Measurements from ENCODE around the gene RIPOR3. TPM values are rescaled to one million over a fixed set of nuclear protein-coding genes. Genes with fewer than 3 reads are reported as not detected.
"Not testable (repeated sequence)": the region's sequence is repeated elsewhere in the genome, so short reads cannot be mapped to it uniquely, and the experiment has no call there.

Gene RIPOR3
- total RNA-seq, 2 experiments from 2014 or later = not detected

GRCh38 chr20:50632236-50632635 is 59.1 kb downstream of the RIPOR3 start:
- Mint-ChIP-seq H3K9me3 (ENCODE audit: low read depth) (no peaks in the 10 kb centered on the region), H3K27ac (no peak overlapping the region), H3K36me3 (ENCODE audit: low read depth) (no peaks in the 10 kb centered on the region), H3K4me1 (no peaks in the 10 kb centered on the region), H3K4me3 (no peak overlapping the region), H3K27me3 (peaks cover 3% of the 10 kb centered on the region)
- DNase-seq (no peak), ATAC-seq (no peak)
- intact Hi-C loops (cut with DNase I, micrococcal nuclease) = no loop called here
- CTCF ChIA-PET = interaction anchor here (0.7 to 5.0 kb wide), 6 partner anchors 9 to 512 kb away, joined by 3 to 27 read pairs (median 4); no protein-coding TSS in a partner anchor
- POLR2A ChIA-PET = no interaction called here

GRCh38 chr20:50630578-50631263 is 60.6 kb downstream of the RIPOR3 start:
- ChIA-PET CTCF (no interaction called here), POLR2A (no interaction called here)
- ATAC-seq (no peak), DNase-seq (no peak)
- H3K27me3 Mint-ChIP-seq = peaks cover 2% of the 10 kb centered on the region
- no peak overlapping the region for H3K4me3 Mint-ChIP-seq
- no peaks in the 10 kb centered on the region for H3K9me3 Mint-ChIP-seq (ENCODE audit: low read depth)
- no peaks in the 10 kb centered on the region for H3K4me1 Mint-ChIP-seq
- intact Hi-C loops (cut with DNase I, micrococcal nuclease) = no loop called here
- H3K36me3 Mint-ChIP-seq (ENCODE audit: low read depth) = no peaks in the 10 kb centered on the region
- no peak overlapping the region for H3K27ac Mint-ChIP-seq

GRCh38 chr20:50629670-50630045 is 61.7 kb downstream of the RIPOR3 start:
- ChIA-PET POLR2A (no interaction called here), CTCF (no interaction called here)
- Mint-ChIP-seq H3K27me3 (no peaks in the 10 kb centered on the region), H3K36me3 (ENCODE audit: low read depth) (no peaks in the 10 kb centered on the region), H3K9me3 (ENCODE audit: low read depth) (no peaks in the 10 kb centered on the region), H3K4me3 (no peak overlapping the region), H3K27ac (no peak overlapping the region), H3K4me1 (no peaks in the 10 kb centered on the region)
- no peak for DNase-seq
- no peak for ATAC-seq
- intact Hi-C loops (cut with DNase I, micrococcal nuclease) = no loop called here

DNA sequence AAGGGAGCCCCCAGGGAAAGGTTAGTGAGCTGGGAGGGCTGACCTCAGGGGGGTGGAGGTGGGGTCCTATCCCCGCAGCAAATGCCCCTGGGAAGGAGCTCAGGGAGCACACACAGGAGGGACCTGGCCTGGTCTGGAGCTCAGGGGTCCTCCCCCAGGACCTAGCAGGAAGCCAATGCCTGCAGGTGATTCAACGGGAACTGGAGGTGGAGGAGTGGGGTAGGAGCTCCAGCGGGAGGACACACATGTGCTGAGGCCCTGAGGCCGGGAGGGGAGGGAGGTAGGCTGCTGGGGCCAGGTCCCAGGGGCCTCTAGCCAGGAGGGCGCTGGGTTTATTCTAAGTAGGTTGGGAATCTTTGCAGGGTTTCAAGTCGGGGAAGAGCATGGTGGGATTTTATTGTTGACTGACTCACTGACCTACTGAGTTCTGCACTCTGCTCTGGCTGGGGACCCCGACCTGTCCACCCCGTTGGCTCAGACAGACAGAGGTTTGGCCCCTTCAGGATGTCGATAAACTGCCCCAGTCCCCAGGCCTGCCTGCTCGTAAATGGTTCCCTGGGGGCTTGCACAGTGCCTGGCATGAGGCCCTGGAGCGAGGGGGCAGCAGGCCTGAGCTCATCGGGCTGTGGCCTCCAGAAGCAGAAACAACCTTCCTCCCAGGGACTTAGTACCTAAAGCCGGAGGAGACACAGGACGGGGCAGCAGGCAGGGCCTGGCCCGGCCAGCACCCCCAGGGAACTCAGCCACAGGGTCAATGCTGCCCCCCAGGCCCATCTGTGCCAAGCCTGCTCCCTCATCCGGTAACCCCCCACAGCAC is 62.3 kb downstream of the RIPOR3 start:
- no peak for ATAC-seq
- no peaks in the 10 kb centered on the region for H3K4me1 Mint-ChIP-seq
- ChIA-PET POLR2A (no interaction called here), CTCF (interaction anchor here (0.6 kb wide), 1 partner anchor 600 kb away, joined by 3 read pairs; no protein-coding TSS in a partner anchor)
- no peaks in the 10 kb centered on the region for H3K36me3 Mint-ChIP-seq (ENCODE audit: low read depth)
- intact Hi-C loops (cut with DNase I, micrococcal nuclease) = no loop called here
- no peaks in the 10 kb centered on the region for H3K9me3 Mint-ChIP-seq (ENCODE audit: low read depth)
- H3K27me3 Mint-ChIP-seq = no peaks in the 10 kb centered on the region
- DNase-seq = no peak
- H3K27ac Mint-ChIP-seq = no peak overlapping the region
- no peak overlapping the region for H3K4me3 Mint-ChIP-seq

GRCh38 chr20:50628332-50628731 is 63.0 kb downstream of the RIPOR3 start:
- DNase-seq (no peak), ATAC-seq (no peak)
- CTCF ChIA-PET = interaction anchor here (0.6 kb wide), 1 partner anchor 600 kb away, joined by 3 read pairs; no protein-coding TSS in a partner anchor
- Mint-ChIP-seq H3K27ac (no peak overlapping the region), H3K27me3 (no peaks in the 10 kb centered on the region), H3K4me1 (no peaks in the 10 kb centered on the region), H3K4me3 (no peak overlapping the region), H3K9me3 (ENCODE audit: low read depth) (no peaks in the 10 kb centered on the region), H3K36me3 (ENCODE audit: low read depth) (no peaks in the 10 kb centered on the region)
- intact Hi-C loops (cut with DNase I, micrococcal nuclease) = no loop called here
- POLR2A ChIA-PET = no interaction called here

DNA sequence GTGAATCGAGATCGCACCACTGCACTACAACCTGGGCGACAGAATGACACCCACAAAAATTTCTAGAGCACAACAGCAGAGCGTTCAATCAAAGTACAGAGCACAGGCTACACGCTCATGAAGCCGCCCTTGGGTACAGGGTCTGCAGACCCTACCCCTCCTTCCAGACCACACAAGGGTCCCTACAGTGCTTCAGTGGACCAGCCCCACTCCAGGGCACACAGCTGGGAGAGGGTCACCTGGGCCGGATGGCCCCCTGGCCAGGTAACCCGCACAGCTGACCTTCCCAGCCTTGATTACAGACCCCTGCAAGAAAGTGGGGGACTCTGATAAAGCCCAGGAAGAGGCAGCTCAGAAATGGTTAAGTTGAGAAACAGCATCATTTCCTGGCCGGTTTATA is 63.6 kb downstream of the RIPOR3 start:
- POLR2A ChIA-PET = interaction anchor here (0.7 kb wide), 1 partner anchor 9 kb away, joined by 5 read pairs; no protein-coding TSS in a partner anchor

DNA sequence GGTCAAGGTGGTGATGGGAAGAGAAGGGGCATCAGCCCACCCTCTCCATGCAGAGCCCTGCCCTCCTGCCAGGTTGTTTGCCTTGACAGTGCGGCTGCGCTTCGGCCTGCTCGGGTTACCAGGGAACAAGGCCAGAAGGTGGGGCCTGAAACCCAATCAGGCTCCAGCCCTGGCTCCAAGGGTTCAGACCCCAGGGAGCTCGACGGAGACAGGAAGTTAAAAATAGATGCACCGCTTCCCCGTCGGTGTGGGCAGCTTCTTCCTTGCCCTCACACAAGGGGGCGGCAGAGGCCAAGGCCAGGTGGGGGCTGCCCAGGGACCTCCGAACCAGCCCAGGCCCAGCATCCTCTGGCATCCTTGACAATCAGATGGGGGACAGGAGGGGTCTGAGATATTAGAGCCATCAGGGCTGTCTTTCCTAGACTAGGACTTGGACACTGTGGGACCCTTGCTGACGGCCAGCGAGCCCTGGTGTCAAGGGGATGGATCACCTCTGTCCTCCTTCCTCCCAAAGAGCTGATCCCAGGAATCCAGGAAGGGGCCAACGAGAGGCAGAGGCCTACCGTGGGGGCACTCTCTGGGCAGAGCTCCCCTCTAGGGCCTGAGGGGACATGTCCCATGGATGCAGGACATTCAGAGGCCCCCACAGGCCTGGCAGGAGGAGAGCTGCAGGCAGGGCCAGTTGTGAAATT is 65.2 kb downstream of the RIPOR3 start:
- CTCF ChIA-PET = interaction anchor here (0.7 to 2.7 kb wide), 4 partner anchors 9 to 164 kb away, joined by 4 to 21 read pairs (median 6); no protein-coding TSS in a partner anchor
- no peak overlapping the region for H3K27ac Mint-ChIP-seq
- peak; percentile 62 for DNase-seq

More for the DNA sequence above, 63.6 kb downstream of the RIPOR3 start:
- H3K27ac Mint-ChIP-seq = no peak overlapping the region
- no peak overlapping the region for H3K4me3 Mint-ChIP-seq
- H3K36me3 Mint-ChIP-seq (ENCODE audit: low read depth) = no peaks in the 10 kb centered on the region
- H3K9me3 Mint-ChIP-seq (ENCODE audit: low read depth) = no peaks in the 10 kb centered on the region
- H3K4me1 Mint-ChIP-seq = no peaks in the 10 kb centered on the region
- DNase-seq (no peak), ATAC-seq (no peak)
- intact Hi-C loops (cut with DNase I, micrococcal nuclease) = no loop called here
- CTCF ChIA-PET = no interaction called here
- no peaks in the 10 kb centered on the region for H3K27me3 Mint-ChIP-seq

GRCh38 chr20:50624351-50625016 is 66.9 kb downstream of the RIPOR3 start:
- CTCF ChIA-PET = interaction anchor here (0.6 to 2.7 kb wide), 4 partner anchors 13 to 158 kb away, joined by 3 to 21 read pairs (median 4); no protein-coding TSS in a partner anchor
- no peaks in the 10 kb centered on the region for H3K4me1 Mint-ChIP-seq
- H3K27me3 Mint-ChIP-seq = no peaks in the 10 kb centered on the region
- H3K4me3 Mint-ChIP-seq = no peak overlapping the region
- DNase-seq = no peak
- no peaks in the 10 kb centered on the region for H3K36me3 Mint-ChIP-seq (ENCODE audit: low read depth)
- peaks cover 5% of the 10 kb centered on the region for H3K9me3 Mint-ChIP-seq (ENCODE audit: low read depth)
- no peak overlapping the region for H3K27ac Mint-ChIP-seq
- no peak for ATAC-seq
- POLR2A ChIA-PET = no interaction called here
- intact Hi-C loops (cut with DNase I, micrococcal nuclease) = no loop called here

More for the DNA sequence above, 65.2 kb downstream of the RIPOR3 start:
- intact Hi-C loops (cut with DNase I, micrococcal nuclease) = loop anchor here in 1 of 2 experiments (1.0 kb wide), 1 partner anchor 123 kb away; no protein-coding TSS in a partner anchor
- peak; percentile 44 for ATAC-seq
- Mint-ChIP-seq H3K4me1 (no peaks in the 10 kb centered on the region), H3K27me3 (no peaks in the 10 kb centered on the region), H3K4me3 (no peak overlapping the region), H3K36me3 (ENCODE audit: low read depth) (no peaks in the 10 kb centered on the region), H3K9me3 (ENCODE audit: low read depth) (no peaks in the 10 kb centered on the region)
- POLR2A ChIA-PET = no interaction called here

DNA sequence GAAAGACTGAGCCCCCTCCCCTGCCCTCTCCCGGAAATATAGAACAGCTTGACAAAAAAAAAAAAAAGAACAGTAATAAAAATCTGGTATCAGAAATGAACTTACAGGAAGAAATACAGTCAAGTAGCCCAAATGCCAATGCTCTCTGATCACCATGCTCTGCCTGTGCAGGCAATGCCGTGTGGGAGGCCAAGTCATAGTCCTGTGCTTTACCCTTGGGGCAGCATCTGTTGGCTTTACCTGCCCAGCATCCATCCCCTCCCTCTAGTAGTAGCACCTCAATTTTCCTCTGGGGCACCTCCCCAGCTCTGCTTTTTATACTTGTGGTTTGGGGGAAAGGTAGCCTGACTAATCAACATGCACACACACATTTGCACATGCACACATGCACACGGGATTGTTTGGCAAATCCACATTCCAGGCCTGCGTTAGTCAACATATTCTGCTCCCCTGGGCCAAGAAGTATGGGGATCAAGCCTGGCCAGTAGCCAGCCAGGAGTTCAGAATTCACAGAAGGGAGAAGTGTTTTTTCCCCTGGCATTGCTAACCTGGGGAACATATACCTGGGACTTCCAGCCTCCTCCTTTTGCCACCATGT is 70.2 kb downstream of the RIPOR3 start:
- CTCF ChIA-PET = interaction anchor here (0.6 to 1.0 kb wide), 2 partner anchors 103 to 157 kb away, joined by 3 to 4 read pairs; no protein-coding TSS in a partner anchor
- H3K36me3 Mint-ChIP-seq (ENCODE audit: low read depth) = no peaks in the 10 kb centered on the region
- intact Hi-C loops (cut with DNase I, micrococcal nuclease) = no loop called here
- DNase-seq = no peak
- no peak overlapping the region for H3K27ac Mint-ChIP-seq
- POLR2A ChIA-PET = no interaction called here
- no peaks in the 10 kb centered on the region for H3K27me3 Mint-ChIP-seq
- peaks cover 5% of the 10 kb centered on the region for H3K9me3 Mint-ChIP-seq (ENCODE audit: low read depth)
- ATAC-seq = no peak
- no peaks in the 10 kb centered on the region for H3K4me1 Mint-ChIP-seq
- H3K4me3 Mint-ChIP-seq = no peak overlapping the region

DNA sequence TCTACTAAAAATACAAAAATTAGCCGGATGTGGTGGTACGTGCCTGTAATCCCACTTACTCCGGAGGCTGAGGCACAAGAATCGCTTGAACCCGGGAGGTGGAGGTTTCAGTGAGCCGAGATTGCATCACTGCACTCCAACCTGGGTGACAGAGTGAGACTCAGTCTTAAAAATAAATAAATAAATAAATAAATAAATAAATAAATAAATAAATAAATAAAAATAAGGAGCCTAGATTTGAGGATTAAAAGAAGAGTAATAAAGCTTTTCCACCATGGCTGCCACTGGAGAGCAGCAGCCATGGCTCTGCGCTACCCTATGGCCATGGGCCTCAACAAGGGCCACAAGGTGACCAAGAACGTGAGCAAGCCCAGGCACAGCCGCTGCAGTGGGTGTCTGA is 70.9 kb downstream of the RIPOR3 start:
- H3K27ac Mint-ChIP-seq; DNase-seq; ATAC-seq; CTCF ChIA-PET; POLR2A ChIA-PET; H3K27me3 Mint-ChIP-seq; H3K36me3 Mint-ChIP-seq (ENCODE audit: low read depth); H3K4me3 Mint-ChIP-seq; intact Hi-C loops (cut with DNase I, micrococcal nuclease); H3K4me1 Mint-ChIP-seq; H3K9me3 Mint-ChIP-seq (ENCODE audit: low read depth): not testable (repeated sequence)

- H3K27ac Mint-ChIP-seq = no peak overlapping the region
- no peaks in the 10 kb centered on the region for H3K27me3 Mint-ChIP-seq
- H3K9me3 Mint-ChIP-seq (ENCODE audit: low read depth) = peaks cover 5% of the 10 kb centered on the region
- no peaks in the 10 kb centered on the region for H3K4me1 Mint-ChIP-seq
- ATAC-seq (no peak), DNase-seq (no peak)
- no peaks in the 10 kb centered on the region for H3K36me3 Mint-ChIP-seq (ENCODE audit: low read depth)
- intact Hi-C loops (cut with DNase I, micrococcal nuclease) = no loop called here
- CTCF ChIA-PET = interaction anchor here (0.8 to 1.1 kb wide), 2 partner anchors 19 to 23 kb away, joined by 3 read pairs; no protein-coding TSS in a partner anchor
- POLR2A ChIA-PET = interaction anchor here (0.6 kb wide), 1 partner anchor 9 kb away, joined by 5 read pairs; no protein-coding TSS in a partner anchor
- H3K4me3 Mint-ChIP-seq = no peak overlapping the region
These were observed 72.8 kb downstream of the RIPOR3 start for GRCh38 chr20:50618537-50618936.
